ENCODE measurements around the gene MRPL18. TPM values are rescaled to one million over a fixed set of nuclear protein-coding genes. Genes with fewer than 3 reads are reported as not detected.
A peak's percentile ranks its signal among the peaks of the same experiment; 100 is the strongest.

Gene MRPL18
- total RNA-seq, 1 experiment from 2014 or later, result 123 TPM

DNA sequence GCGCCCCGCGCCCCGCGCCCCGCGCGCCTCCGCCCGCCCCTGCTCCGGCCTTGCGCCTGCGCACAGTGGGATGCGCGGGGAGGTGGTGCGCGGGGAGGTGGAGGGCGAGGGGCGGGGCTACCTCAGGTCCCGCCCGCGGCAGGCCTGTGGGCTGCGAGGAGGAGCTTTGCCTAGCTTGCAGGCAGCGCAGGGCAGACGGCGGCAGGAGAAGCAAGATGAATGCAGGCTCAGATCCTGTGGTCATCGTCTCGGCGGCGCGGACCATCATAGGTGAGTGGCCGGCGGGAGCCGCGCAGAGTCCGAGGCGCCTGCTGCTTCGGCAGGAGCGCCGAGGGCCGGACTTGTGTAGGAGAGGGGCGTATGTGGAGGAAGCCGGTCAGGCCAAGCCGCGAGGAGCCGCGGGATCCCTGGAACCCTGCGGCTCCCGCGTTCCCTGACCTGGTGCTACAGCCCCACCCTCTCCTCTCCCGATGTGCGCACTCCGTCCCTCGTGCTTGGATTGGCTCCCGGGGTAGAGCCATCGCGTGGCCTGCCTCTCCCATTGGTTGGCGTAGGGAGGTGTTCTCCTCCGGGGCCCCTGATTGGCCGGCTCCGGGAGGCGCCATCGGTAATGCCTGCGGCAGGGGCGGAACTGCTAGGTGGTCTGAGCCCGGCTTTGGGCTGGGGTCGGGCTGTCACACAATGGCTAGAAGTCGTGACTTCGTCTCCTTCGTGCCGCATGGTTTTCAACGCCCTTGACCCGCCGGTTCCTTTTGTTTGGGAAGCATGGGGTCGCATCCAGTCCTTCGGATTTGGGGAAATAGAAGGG lies 28.2 kb upstream of the MRPL18 start, which contains the start of gene ACAT2:
TSS of gene ACAT2 (plus strand) at position 173 of the 808 bp plus-strand sequence. CDS start at position 216, 43 bp downstream.
- H3F3A ChIP-seq (ENCODE audit: low read length, unreplicated experiment), result no peaks in the 10 kb centered on the region
- peak within 1 kb of the TSS; percentile 98 for H3K4me2 ChIP-seq (ENCODE audit: low read length)
- H3K9ac ChIP-seq (ENCODE audit: low read length), result peak within 1 kb of the TSS; percentile 97
- no TSS peak for BruUV-seq (replicated peaks)
- H2AFZ ChIP-seq (ENCODE audit: low read length), result peak within 1 kb of the TSS; percentile 94
- no peaks in the 10 kb centered on the region for H3K9me2 ChIP-seq (replicated peaks; ENCODE audit: low read length)
- ATAC-seq, result peak; percentile 92
- ChIA-PET POLR2A (ENCODE audit: unreplicated experiment) (no interaction called here), CTCF (no interaction called here)
- H3K27ac ChIP-seq (ENCODE audit: low read length), result peak within 1 kb of the TSS; percentile 95
- no peaks in the 10 kb centered on the region for H3K27me3 ChIP-seq (ENCODE audit: low read length)
- DNase-seq, result peak; percentile 92
- no peaks in the 10 kb centered on the region for H3K9me3 ChIP-seq (ENCODE audit: low read length)
- H3K36me3 ChIP-seq (ENCODE audit: low read depth, low read length), result peaks cover 3% of the 10 kb centered on the region; the same call in 1 of the 2 replicates
- no peaks in the 10 kb centered on the region for H3K79me2 ChIP-seq (ENCODE audit: low read length)
- no peaks in the 10 kb centered on the region for H4K20me1 ChIP-seq (ENCODE audit: low read length)
- TF ChIP-seq, protein P1, sequence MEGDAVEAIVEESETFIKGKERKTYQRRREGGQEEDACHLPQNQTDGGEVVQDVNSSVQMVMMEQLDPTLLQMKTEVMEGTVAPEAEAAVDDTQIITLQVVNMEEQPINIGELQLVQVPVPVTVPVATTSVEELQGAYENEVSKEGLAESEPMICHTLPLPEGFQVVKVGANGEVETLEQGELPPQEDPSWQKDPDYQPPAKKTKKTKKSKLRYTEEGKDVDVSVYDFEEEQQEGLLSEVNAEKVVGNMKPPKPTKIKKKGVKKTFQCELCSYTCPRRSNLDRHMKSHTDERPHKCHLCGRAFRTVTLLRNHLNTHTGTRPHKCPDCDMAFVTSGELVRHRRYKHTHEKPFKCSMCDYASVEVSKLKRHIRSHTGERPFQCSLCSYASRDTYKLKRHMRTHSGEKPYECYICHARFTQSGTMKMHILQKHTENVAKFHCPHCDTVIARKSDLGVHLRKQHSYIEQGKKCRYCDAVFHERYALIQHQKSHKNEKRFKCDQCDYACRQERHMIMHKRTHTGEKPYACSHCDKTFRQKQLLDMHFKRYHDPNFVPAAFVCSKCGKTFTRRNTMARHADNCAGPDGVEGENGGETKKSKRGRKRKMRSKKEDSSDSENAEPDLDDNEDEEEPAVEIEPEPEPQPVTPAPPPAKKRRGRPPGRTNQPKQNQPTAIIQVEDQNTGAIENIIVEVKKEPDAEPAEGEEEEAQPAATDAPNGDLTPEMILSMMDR (conservative IDR thresholded peaks at IDR 0.05; ENCODE audit: low read depth, low read length), result no peak
- TF ChIP-seq EZH2 (IDR thresholded peaks at IDR 0.05; ENCODE audit: low read length, unreplicated experiment), result no peak
- no peak for TF ChIP-seq EZH2phosphoT487 (IDR thresholded peaks at IDR 0.05; ENCODE audit: borderline replicate concordance, low read length)
- intact Hi-C loops (cut with micrococcal nuclease), result loop anchor here (1.0 to 2.0 kb wide), 2 partner anchors 27 to 71 kb away; partner anchors contain the start of gene TCP1
- peaks cover 21% of the 10 kb centered on the region for H3K4me1 ChIP-seq (ENCODE audit: insufficient read depth, low read length)
- H3K4me3 ChIP-seq (ENCODE audit: low read length), result peak within 1 kb of the TSS; percentile 87

DNA sequence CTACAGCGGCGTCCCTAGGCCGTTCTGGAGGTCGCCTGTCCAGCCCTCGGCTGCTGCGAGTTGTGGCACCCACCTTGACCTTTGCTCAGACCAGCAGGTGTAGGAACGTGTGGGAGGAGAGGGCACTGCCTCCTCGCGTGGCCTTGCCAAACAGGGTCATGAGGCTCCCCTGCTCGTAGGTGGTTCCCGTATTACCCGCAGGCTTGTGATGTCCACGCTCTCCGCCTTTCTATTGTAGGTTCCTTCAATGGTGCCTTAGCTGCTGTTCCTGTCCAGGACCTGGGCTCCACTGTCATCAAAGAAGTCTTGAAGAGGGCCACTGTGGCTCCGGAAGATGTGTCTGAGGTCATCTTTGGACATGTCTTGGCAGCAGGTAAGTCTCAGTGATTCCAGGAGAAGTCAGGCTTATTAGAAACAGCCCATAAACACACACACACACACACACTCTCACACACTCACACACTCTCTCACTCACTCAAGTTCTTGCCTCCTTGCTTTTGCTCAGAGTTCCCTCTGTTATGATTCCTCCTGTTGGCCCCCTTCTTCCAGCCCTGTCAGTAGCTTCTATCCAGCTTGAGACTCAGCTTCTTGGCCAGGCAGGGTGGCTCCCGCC lies 27.5 kb upstream of the MRPL18 start:
- Histone ChIP-seq H3K27me3 (ENCODE audit: low read length) (no peaks in the 10 kb centered on the region), H3K9ac (ENCODE audit: low read length) (peak overlapping the region; percentile 97), H4K20me1 (ENCODE audit: low read length) (no peaks in the 10 kb centered on the region), H3F3A (ENCODE audit: low read length, unreplicated experiment) (no peaks in the 10 kb centered on the region), H3K4me3 (ENCODE audit: low read length) (peak overlapping the region; percentile 87), H3K4me2 (ENCODE audit: low read length) (peak overlapping the region; percentile 98), H3K4me1 (ENCODE audit: insufficient read depth, low read length) (peaks cover 21% of the 10 kb centered on the region), H3K9me3 (ENCODE audit: low read length) (no peaks in the 10 kb centered on the region), H3K9me2 (replicated peaks; ENCODE audit: low read length) (no peaks in the 10 kb centered on the region), H3K36me3 (ENCODE audit: low read depth, low read length) (peaks cover 2% of the 10 kb centered on the region; the same call in 1 of the 2 replicates), H3K79me2 (ENCODE audit: low read length) (no peaks in the 10 kb centered on the region), H2AFZ (ENCODE audit: low read length) (peak overlapping the region; percentile 94), H3K27ac (ENCODE audit: low read length) (peak overlapping the region; percentile 38)
- TF ChIP-seq EZH2 (IDR thresholded peaks at IDR 0.05; ENCODE audit: low read length, unreplicated experiment), result no peak
- no peak for TF ChIP-seq EZH2phosphoT487 (IDR thresholded peaks at IDR 0.05; ENCODE audit: borderline replicate concordance, low read length)
- TF ChIP-seq, protein P1 (conservative IDR thresholded peaks at IDR 0.05; ENCODE audit: low read depth, low read length), result no peak
- DNase-seq (no peak), ATAC-seq (peak; percentile 3)
- intact Hi-C loops (cut with micrococcal nuclease), result loop anchor here (1.0 kb wide), 1 partner anchor 27 kb away; the partner anchor contains the start of gene TCP1
- TSS peak; percentile 32 for BruUV-seq (replicated peaks)
- POLR2A ChIA-PET (ENCODE audit: unreplicated experiment), result no interaction called here
- CTCF ChIA-PET, result no interaction called here

Data from PC-3 (cell line).